NOMO-1 treated with dmso at 0.1 percent for 144 hours (cell line): Measurements from ENCODE around the gene ELMO2.
A peak's percentile ranks its signal among the peaks of the same experiment; 100 is the strongest.
"Not testable (repeated sequence)": the region's sequence is repeated elsewhere in the genome, so short reads cannot be mapped to it uniquely, and the experiment has no call there.

Experiments
- DNase-seq: peaks from one replicate; lab custom pipeline; 2025; ENCODE audit not compliant: unreplicated experiment; lab: John Stamatoyannopoulos, UW

Gene ELMO2

DNA sequence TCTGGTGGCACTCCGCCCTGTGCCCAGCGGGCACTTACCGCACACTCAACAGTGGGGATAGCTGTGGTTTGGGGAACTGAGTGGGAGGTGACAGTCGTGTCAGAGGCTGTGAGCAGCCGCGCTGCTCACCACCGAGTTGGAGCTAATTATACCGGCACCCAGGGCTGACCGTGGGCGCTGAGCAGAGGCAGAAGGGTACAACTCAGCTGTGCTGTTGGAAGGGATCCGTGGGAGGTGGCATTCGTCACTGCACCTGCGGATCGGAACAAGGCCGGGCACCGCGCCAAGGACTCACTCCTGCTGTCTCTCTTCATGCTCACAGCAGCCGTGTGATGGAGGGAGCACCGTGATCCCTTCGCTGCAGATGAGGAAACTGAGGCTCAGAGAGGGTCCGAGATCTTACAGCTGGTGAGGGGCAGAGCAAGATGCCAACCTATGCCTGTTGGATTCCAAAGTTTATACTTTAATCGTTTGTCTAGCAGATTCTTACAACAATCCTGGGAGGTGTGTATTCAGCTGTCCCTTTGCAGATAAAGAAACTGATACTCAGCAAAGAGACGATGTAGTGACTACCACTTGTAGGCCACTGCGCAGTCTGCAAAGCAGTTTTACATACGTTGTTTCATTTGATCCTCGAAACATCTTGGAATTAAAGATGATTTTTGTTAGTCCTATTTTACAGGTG, 713 bp upstream of the ELMO2 start:
- DNase-seq, result peak; percentile 53

DNA sequence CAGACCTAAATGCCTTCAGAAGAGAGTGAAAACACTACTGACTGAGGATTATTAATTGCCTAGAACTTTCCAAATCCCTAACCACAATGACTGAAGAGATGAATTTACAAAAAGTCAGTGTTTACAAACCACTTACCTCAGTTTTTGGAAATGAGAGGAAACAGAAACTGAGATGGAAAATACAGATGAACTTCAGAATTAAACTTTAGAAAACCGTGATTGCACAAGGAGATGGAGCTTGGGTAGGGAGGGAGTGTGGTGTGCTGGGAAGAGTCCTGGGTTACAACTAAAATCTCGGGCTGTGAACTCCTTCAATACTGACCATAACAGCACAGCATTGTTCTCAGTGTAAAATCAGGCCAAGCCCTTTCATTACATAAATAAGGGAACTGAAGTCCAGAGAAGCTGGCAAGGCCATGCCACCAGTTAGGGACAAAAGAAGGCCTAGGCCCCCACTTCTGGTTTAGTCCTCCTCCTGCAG, 4.0 kb downstream of the ELMO2 start:
- no peak for DNase-seq

DNA sequence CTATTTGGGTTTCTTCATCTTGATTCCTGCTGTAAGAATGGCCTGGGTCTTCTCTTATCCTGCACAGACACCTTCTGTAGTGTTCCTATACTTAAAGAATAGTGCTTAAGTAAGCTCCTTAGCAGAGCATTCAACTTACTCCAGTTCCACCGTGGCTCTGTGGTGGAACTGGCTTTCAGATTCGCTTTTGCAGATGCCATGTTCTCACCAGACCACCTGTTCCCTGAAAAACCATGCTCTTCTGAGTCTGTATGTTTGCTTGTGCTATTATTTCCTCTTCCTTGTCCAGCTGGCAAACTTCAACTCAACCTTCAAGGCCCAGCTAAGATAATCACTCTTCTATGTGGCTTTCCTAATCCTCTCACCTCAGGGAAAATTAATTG, 4.9 kb downstream of the ELMO2 start:
- DNase-seq, result no peak

DNA sequence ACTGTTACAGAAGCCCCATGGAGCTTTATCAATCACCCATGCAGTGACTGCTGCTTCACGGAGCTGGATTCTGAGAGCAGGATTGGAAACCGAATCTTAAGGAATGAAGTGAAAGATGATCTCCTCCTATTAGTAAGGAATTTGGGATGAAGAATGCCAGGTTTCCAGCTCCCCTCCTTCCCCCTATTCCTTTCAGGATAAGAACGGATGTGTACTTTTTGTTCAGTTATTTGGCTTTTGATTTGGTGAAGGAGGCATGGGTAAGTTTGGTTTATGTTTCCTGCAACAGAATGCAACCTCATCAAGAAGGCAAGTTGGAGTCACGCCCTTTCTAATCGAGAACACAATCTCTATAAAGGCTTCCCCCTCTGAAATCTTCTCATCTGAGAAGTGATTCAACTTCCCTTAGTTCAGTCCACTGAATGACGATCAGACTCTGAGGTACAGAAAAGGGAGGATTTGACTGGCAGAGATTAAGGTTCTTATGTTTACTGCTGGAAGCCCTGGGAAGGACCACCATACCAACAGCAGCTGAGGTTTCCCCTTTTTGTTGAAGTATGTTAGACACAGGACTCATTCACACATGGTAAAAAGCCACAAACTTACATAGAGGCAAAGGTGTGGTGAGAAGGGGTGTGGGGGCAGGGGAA, 5.5 kb downstream of the ELMO2 start:
- DNase-seq, result peak; percentile 23

DNA sequence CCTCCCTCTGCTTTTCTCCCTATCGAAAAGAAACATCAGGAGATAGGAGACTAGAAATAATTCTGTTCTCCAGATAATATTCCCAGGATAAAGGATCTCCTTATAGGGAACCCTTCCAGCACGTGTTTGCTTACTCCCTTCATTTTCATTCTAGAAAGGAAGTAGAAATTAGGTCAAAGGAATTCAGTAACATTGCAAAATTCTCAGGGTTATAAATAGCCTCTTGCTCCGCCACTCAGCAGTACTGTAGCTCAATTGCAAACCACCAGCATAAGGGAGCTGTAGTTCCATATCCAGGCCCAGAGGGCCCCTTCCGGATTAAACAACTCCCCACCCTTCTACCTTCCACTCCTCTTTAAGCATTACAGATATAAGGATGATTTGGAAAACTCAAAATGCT, 6.2 kb downstream of the ELMO2 start:
- peak; percentile 66 for DNase-seq

DNA sequence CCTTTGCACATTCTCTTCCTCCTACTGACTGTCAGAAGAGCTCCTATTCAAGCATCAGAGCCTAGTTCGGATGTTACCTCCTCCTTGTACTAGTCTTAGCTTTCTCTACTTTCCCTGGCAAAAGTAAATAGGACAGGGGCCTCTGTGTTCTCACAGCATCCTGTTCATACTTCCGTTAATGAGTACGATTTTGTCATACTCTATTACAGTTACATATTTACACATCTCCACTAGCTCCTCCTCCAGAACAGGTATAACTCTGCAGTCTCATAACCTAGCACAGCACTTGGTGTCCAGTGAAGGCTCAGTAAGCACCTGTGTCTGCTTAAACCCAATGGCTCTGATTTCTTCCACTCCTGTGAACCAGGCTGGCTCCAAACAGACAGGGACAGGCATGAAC, 7.0 kb downstream of the ELMO2 start:
- peak; percentile 8 for DNase-seq

DNA sequence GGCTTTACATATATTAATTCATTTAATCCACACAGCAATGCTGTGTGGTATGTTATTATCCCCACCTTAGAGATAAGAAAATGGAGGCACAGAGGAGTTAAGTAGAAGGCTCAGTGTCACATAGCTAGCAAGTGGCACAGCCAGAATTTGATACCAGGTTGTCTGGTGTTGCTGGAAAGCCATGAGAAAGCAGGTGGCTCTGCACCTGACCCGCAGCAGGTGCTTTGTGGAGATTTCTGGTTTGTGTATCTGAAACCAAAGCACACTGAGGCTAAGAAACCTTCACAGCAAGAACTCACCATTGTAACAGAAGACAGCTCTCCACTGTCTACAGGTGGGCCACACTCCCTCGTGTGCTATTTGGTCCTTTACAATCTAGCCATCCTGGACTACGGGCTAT, 7.5 kb downstream of the ELMO2 start:
- DNase-seq, result no peak

DNA sequence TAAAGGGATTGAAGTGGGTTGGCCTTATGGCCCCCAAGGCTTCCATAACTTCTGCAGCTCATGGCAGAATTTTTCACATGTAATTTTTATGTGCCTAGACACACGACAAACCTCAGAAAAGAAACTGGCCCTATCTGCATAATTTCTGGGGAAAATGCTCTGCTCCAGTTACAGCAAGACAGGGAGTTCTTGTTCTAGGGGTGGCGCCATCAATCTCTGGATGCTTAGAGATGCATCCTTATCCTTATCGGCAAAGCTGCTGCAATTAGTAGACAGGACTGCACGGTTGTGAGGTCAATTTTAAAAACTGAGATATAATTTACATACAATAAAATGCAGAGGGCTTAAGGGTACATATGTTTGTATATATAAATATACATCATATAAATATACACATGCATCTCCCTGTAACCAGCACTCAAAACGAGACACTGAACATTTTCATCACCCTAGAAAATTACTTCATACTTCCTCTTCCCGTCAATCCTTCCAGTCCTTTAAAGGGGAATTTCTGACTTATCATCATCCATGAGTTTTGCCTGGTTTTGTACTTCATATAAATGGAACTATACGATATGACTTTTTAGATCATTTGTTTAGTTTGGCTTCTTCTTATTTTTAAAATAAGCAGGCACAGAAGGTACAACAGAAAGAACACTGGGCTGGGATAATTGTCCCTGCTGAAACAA, 10.2 kb downstream of the ELMO2 start:
- no peak for DNase-seq

DNA sequence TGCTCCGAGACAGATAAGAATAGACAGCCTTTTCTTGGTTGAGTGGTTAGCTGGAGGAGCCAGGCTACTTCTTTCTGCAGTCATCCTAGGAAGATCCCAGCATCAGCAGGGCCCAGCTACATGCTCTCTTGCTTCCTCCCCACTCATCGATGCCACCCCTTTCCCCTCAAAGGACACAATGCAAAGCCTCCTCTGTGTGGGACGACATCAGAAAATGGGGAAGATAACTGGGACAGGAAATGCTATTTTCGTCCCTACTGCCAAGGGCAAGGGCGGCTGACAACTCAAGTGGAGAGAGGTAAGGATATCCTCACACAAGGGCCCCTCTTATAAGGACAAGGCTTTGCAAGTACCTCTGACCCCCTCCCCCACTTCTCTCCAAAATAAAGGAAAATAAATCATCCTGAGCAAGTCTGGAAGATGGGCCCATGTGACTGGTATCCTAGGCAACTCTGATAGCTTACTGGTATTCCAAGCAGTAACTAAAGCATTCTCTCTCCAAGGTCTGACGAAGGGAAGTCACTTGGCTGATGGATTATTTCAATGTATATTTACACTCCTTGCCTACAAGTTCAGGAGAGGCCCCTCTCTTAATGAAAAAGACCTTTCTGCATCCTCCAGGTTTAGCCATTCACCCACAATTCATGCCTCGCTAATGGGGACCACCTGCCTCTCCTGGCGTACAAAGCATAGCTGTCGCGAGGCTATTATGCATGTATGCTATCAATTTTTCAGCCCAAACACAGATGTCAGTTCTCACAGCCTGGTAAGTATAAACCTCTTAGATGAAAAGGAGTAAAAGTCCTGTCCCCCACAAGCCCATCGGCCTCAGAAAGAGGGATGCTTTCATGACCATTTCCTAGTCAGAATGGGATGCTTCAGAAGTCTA, 11.3 kb downstream of the ELMO2 start:
- no peak for DNase-seq

DNA sequence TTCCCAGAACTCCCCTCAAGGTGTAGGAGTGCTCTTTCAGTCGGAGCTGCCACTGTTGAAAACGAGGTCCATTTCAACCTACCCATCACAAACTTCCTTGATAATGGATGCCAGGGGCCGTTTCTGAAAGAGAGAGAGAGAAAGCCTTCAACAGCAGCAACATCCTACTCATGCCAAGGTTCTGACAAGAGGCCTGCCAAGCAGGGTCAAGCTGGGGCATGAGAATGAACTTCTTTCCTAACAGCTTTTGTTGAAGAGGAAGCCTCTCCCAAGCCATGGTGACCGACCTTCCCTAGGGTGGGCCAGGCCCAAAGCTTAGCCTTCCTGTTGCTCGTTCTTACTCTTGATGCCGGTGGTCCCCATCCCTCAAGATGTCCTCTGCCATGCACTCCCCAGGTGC, 12.4 kb downstream of the ELMO2 start:
- DNase-seq, result no peak

DNA sequence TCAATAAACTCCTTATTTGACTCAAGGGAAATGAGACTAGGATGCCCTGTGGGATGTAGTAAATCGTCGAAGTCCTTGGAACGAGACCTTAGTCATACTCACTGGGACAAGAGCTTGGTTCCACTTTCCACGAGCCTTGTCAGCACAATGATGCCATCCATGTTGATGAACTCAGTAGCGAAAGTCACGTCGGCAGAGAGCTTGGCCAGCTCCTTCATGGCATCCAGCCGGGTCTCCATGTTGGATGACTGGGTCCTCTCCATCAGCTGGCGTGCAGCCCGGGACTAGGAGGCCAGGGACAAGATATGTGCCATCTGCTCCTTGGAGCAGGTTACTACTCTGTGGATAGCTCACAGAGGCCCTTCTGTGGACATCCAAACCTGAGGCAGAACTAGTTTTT, 17.5 kb downstream of the ELMO2 start:
- DNase-seq, result no peak

DNA sequence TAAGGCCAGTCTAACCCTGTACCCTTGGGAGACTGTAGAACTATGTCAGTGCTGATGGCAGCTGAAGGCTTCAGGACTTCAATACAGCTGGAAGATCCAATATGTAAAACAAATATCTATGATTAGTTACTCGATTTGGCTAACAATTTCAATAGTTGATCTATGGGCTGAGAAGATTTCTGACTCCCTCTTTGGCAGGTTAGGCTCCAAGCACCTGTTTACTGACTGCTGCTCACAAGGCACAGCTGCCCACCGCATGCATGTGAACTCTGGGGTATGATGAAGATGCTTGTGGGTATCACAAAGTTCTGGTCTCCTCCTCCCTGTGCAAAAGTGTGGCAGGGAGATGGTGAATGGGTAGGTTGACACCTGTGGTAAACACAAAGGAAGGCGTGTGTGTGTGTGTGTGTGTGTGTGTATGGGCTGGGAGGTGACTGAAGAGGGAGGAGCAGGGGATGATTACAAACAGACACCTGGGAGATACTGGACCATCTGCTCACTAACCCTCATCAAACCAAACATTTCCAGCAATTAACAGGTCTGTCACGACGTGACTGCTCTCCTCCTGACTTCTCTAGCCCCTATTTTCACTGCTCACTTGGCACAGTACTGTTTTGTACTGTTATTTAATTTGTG, 18.1 kb downstream of the ELMO2 start:
- no peak for DNase-seq

DNA sequence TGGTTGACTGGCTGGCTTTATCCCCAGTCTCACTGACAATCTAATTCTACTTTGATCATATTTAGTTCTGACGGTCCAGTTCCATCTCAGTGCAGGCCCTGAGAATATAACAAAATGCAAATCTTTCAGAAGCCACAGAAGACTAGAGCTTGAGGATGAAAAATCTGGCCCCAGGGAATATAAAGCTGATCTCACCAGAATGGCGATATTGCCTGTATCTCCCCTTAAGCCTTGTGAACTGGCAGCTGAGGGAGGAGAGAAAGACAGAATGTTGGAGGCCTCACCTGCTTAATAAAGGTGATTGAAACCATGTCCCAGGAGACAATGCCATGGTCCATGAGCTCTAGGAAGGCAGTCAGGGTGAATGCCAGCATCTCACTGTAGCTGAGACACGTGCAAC, 19.4 kb downstream of the ELMO2 start:
- not testable (repeated sequence) for DNase-seq

DNA sequence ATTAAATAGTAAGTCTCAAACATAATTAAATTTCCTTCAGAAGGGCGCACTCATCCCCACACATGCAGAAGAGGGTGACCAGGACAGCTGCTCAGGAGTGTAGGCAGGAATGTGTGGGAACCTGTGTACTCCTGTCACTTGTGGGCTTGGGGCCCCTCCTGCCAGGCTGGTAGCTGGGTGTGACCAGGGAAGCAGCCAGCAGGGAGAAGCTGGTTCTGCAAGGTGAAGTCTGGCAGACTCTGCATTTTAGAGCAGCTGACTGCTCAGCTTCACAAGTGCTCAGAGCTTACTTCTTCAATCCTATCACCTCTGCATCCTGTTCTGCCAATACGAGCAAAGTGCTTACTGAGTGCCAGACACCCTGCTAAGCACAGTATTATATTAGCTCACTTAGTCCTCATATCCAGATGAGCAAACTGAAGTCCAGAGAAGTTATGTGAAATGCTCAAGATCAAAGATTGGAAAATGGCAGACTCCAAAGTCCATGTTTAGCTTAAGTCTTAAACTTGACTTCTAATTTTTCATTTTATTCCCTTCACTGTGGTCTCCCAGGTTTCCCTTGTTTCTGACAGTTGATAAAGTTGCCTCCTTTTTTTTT, 27.9 kb downstream of the ELMO2 start:
- DNase-seq, result no peak

DNA sequence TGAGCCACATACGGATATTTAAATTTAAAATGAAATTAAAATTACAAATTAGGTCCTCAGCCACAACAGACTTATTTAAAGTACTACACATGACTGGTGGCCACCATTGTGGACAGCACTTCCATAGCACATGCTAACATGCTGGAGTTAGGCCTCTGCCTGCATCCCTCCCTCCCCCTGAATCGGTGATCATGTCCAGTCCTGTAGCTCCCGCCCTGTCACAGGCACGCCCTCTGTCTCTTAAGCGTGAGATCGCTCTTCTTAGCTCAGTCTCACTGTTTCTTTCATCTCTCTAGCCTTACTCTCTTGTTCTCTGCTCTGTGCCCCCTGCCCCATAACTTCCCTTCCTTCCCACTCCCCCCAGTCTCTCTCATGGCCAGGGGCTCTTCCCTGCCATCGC, 28.9 kb downstream of the ELMO2 start:
- no peak for DNase-seq

DNA sequence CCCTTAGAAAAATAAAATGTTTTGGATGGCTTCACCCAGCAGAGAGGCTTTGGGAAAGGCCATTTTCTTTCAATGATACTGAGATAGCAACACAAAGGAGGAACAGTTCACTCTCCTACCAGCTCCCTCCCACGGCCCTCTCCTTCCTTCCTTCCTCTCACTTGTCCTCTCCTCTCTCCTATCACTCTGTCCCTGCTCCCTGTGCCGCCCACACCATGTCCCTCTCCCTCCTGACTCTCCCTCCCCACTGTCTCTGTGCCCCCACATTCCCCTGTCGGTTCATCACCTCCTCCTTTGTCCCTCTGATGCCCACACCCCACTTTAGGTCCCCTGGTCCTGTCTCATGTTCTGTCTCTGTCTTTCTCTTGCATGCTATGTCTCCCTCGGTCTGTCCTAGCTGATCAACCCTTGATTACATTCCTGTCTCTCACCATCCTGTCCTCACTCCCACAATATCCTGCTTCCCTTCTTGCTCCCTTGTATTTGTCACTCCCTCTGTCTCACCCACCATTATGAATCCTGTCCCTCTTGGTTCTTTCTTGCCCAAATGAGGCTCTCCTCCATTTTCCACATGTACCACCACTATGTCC, 30.1 kb downstream of the ELMO2 start:
- no peak for DNase-seq

DNA sequence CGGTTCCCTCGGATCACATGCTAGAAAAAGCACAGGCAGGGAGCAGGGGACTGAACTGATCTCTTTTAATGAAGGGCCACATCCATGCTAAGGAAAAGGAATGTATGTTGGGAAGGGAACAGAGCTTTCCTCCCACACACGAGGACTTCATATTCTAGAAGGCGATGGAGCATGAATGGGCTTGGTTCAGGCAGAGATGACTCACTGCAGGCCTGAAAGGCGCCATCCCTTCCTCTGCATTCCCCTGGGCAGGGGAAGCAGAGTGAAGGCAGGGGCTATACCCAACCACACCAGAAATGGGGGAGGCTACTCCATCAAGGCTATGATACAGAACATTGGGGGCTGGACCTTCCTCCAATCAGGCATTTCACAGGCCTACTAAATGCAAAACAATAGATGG, 30.6 kb downstream of the ELMO2 start:
- DNase-seq, result no peak

DNA sequence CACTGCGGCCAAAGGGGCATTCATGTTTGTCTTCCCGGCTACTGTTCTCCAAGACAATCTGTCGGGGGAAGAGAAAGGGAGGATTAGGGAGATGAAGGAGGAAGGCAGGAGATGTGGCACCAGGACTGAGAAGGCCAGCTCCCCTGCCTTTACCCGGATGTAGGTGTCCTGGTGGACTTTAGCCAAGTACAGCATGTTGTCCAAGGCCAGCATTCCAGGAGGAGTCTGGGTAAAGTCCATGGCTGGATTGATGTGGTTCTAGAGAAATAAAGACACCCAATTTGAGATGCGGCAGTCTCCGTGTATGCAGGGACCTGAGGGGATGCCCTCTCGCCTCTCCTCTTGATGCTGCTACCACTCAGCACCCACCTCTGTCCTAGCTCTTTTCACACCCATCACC, 32.0 kb downstream of the ELMO2 start:
- DNase-seq, result no peak

DNA sequence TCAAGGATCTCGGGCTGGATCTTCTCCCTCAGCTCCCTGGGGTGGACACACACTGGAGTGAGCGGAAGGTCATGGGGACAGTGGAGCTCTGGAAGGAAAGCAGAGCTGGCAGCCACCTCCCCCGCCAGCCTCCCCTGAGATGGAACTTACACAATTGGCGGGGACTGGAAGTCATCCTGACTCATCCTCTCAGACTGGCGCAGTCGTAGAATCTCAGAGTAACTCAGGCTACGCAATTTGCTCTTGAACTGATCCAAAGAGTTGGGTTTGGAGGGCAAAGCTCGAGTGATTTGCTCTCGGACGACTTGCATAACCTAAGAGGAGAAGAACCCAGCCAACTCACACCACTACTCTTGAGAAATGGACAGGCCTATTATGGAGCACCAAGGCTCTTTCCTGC, 34.8 kb downstream of the ELMO2 start:
- no peak for DNase-seq

DNA sequence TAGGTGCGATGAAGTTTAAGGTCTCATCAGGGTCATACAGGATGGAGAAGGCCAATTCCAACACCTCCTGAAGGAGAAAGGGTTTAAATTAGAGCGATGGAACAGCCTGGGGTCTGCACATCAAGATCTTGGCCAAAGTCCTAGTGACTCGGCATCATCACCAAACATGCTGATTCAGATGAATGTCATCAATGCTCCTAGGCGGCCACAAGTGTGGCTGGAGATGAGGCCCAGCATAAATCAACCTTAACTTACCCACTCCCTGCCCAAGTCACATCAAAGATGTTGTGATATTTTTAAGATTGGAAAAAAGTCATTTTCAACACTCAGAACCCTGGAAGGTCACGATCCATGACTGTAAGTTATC, 37.5 kb downstream of the ELMO2 start:
- DNase-seq, result no peak
